T-helper 1 cell treated with Interleukin-12 subunit alpha and Interleukin-12 subunit beta and Interleukin-4 antibody, amounts not matched to agents 30 ng/mL and 1 ng/mL, for 36 hours (primary cell): ENCODE results near the gene DCP1A. TPM values are rescaled to one million over a fixed set of nuclear protein-coding genes. Genes with fewer than 3 reads are reported as not detected.

Experiments used
- intact Hi-C: fragments of 100-400 bp; cut with micrococcal nuclease; formaldehyde crosslinking; loops from one replicate; pipeline ENCODE4 v1.15.1; 2024
- total RNA-seq: library from RNA; stranded (reverse); gene quantifications from 2 replicates; pipeline ENCODE4 v1.2.3, GENCODE V29; 2022

The DCP1A gene
- total RNA-seq, 1 donor from 2014 or later = 40.1 TPM

DNA sequence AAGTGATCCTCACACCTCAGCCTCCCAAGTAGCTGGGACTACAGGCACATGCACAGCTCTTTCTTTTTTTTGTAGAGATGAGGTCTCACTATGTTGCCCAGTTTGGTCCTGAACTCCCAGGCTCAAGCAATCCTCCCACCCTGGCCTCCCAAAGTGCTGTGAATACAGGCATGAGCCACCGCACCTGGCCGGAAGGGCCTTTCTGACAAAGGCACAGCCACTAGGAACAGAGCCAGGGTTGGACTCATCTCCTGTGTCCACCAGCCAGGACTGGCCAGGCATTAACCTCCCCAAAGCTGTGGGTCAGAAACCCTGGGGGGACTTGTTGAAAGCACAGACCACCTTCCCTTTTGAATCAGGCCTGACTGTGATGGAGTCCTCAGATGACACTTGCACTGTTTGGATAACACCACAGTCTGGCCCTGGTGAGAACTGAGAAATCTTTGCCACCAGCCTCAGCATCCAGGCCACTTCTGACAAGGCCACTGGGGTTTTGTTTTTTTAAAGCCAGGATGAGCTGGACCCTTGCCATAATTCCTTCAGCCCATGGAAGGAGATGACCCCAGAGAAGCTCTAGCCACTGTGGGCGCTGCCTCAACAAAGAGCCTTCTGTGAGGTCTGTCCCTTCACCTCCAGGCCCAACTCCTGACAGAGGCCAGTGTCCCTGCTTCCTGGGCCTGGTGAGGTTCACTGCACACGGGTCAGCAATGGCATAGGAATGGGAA lies 96.3 kb downstream of the DCP1A start:
- intact Hi-C loops = loop anchor here (10.0 kb wide), 2 partner anchors 566 to 1096 kb away; partner anchors contain the start of genes GNL3, PBRM1 and POC1A

DNA sequence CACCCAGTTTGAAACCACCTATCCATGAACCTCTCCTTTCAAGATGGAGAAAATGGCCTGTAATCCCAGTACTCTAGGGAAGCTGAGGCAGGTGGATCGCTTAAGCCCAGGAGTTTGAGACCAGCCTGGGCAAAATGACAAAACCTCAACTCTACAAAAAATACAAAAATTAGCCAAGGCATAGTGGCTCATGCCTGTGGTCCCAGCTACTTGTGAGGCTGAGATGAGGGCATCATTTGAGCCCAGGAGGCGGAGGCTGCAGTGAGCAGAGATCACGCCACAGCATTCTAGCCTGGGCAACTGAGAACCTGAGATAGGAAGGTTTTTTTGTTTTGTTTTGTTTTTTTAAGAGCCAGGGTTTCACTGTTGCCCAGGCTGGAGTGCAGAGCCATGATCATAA lies 96.9 kb downstream of the DCP1A start:
- intact Hi-C loops = loop anchor here (10.0 kb wide), 2 partner anchors 566 to 1096 kb away; partner anchors contain the start of genes GNL3, PBRM1 and POC1A

GRCh38 chr3:53248161-53248560 lies 99.2 kb downstream of the DCP1A start:
- intact Hi-C loops = no loop called here

- intact Hi-C loops = no loop called here
These were observed 99.7 kb downstream of the DCP1A start for GRCh38 chr3:53247619-53248018.

GRCh38 chr3:53244271-53244670 lies 103.1 kb downstream of the DCP1A start:
- intact Hi-C loops = no loop called here

GRCh38 chr3:53243785-53244184 lies 103.6 kb downstream of the DCP1A start:
- intact Hi-C loops = no loop called here

GRCh38 chr3:53243165-53243564 lies 104.2 kb downstream of the DCP1A start:
- intact Hi-C loops = no loop called here

- intact Hi-C loops = no loop called here
These were observed 104.7 kb downstream of the DCP1A start for GRCh38 chr3:53242642-53243041.

GRCh38 chr3:53242155-53242554 lies 105.2 kb downstream of the DCP1A start:
- intact Hi-C loops = no loop called here

GRCh38 chr3:53240989-53241972 lies 106.1 kb downstream of the DCP1A start:
- intact Hi-C loops = no loop called here

DNA sequence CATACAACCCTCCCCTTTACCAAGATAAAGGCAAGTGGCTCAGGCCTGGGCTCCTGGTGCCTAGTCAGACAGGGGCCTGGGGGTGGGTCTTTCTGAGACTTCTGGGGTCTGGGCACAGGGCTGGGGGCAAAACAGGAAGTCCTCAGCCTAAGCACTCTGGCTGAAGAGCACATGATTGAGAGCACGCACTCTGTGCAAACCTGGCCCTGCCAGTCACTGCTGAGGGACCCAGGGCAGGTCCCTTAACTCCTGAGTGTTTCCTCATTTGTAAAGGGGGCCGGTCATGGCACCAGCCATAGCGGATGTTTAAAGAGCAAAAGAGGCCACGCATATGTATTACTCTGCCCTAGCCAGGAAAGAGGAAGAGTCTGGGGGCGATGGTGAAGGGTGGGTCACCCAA lies 107.5 kb downstream of the DCP1A start:
- intact Hi-C loops = no loop called here

DNA sequence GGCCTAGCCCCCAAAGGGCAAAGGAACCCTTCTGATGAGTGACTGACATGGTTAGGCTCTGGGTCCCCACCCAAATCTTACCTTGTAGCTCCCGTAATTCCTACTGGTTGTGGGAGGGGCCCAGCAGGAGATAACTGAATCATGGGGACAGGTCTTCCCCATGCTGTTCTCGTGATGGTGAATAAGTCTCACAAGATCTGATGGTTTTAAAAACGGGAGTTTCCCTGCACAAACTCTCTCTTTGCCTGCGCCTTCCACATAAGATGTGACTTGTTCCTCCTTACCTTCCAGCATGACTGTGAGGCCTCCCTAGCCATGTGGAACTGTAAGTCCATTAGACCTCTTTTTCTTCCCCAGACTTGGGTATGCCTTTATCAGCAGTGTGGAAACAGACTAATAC lies 108.5 kb downstream of the DCP1A start:
- intact Hi-C loops = no loop called here

- intact Hi-C loops = no loop called here
These were observed 109.1 kb downstream of the DCP1A start for GRCh38 chr3:53238051-53238850.

DNA sequence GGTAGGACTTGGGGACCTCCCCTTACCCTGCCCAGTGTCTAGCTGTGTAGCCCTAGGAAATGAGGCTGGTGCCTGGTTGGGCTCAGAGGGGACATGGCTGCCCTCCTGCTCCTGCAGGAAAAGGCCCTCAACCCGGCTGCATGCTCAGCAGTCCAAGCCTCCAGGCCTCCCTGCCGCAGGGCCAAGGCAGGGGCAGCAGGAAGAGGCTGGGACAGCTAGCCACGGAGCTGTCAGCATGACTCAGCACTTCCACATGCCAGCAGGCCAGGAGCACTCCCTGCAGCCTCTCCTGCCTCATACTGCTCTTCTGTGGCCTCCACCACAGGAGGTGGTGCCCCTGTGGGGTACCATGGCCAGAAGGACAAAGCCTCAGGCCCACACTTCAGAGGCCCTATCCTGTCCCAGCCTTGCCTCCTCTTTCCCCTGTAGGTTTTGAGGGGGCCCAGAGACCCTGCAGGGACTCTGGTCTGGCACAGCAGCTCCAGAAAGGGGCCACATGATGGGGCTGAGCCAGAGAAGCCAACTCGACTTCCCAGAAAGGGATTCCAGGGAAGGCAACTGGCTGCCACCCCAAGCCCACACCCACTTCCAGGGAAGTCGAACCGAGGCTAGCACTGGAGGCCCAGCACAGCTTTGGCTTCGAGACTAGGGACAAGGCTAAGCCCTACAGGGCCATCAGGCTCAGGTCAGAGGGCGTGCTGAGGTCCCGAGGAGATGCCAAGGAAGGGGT lies 111.1 kb downstream of the DCP1A start:
- intact Hi-C loops = no loop called here

- intact Hi-C loops = no loop called here
These were observed 111.8 kb downstream of the DCP1A start for GRCh38 chr3:53235545-53235944.

DNA sequence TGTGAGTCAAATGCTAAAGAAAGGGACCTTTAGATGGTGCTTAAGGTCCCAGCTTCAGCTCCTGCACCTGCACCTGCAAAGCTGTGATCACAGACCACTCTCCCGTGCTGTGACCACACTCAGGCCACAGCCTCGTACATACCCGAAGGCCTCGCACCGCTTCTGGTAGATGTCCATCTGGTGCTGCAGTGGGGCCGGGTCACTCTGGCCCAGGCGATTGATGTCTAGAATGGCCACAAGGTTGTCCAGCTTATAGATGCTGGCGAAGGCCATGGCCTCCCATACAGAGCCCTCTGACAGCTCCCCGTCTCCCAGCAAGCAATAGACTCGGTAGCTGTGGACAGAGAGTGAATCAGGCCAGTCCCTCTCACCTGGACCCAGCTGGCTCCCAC lies 112.5 kb downstream of the DCP1A start:
- intact Hi-C loops = no loop called here

DNA sequence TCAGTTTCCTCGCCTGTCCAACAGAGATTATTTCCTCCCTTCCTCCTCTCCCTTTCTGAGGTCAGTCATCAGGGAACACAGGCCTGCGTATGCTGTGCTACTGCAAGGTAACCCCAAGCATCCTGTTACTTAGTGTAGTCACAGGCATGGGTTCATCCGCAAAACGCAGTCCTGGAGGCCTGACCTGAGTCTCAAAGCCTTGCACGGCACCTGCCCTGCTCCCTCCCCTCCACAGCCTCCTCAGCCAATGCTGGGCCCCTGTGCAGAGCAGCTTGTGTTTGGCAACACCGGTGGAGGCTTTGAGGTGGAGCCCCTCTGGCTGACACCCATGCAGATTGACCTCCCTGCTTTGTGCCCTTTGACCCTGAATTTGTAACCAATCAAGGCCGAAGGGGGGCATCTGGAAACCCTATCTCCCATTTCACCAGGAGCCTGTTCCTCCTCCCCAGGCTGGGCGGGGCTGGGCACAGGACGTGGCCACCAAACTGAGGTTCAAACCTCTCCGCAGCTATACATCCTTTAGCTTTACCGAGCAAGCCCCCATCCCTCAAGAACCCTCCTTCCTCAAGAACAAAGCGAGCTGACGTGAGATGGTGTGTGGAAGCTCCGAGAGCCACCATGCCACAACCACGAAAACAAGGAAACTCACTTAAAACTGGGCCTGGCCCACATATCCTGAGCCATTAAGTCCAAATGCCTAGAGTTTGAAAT lies 113.1 kb downstream of the DCP1A start:
- intact Hi-C loops = no loop called here
